Panc1 (cell line): ENCODE data around the gene PLEKHA8. TPM values are rescaled to one million over a fixed set of nuclear protein-coding genes. Genes with fewer than 3 reads are reported as not detected.

Experiments used
- ATAC-seq: fragments of 200-7000 bp; cut with Tn5 transposase; 2 replicates; pipeline ENCODE4 v1.9.1; 2020; ENCODE audit warnings: mild to moderate bottlenecking, moderate library complexity
- BruUV-seq: library from RNA; stranded (reverse); fragments of 400-500 nt; replicated peaks from 2 replicates; lab custom pipeline; 2021; lab: Mats Ljungman, UMichigan
- CTCF ChIA-PET: fragments of 300-600 bp; sonication (Branson Sonifier 250); formaldehyde crosslinking; loops from one replicate; lab custom pipeline; 2022; ENCODE audit warnings: antibody characterized with exemption; lab: Charles Lee
- POLR2A ChIA-PET: fragments of 300-600 bp; sonication (Branson Sonifier 250); formaldehyde crosslinking; loops from one replicate; lab custom pipeline; 2022; ENCODE audit warnings: antibody characterized with exemption; lab: Charles Lee
- DNase-seq: peaks from one replicate; pipeline ENCODE4 v3.0.0-alpha.2; 2010; ENCODE audit warnings: low read depth, low spot score
- H3K27ac ChIP-seq: 2 replicates; pipeline ENCODE4 v1.5.1; 2011; ENCODE audit warnings: mild to moderate bottlenecking, low read length, inconsistent platforms
- H3K27me3 ChIP-seq: fragments of 200-500 bp; sonication (Bioruptor generic); 2 replicates; pipeline ENCODE4 v1.6.0; 2014; ENCODE audit warnings: low read length, inconsistent platforms; ENCODE audit not compliant: control insufficient read depth, insufficient read depth
- H3K36me3 ChIP-seq: fragments of 200-500 bp; sonication (Bioruptor generic); 2 replicates; pipeline ENCODE4 v1.5.1; 2014; ENCODE audit warnings: inconsistent platforms, mild to moderate bottlenecking, low read length, moderate library complexity; ENCODE audit not compliant: control insufficient read depth, insufficient read depth
- H3K4me1 ChIP-seq: 2 replicates; pipeline ENCODE4 v1.5.1; 2011; ENCODE audit warnings: inconsistent platforms, mild to moderate bottlenecking, low read length, moderate library complexity; ENCODE audit not compliant: control insufficient read depth, insufficient read depth
- H3K4me3 ChIP-seq, 2 experiments: 2 replicates each; pipeline ENCODE4 v1.5.1; 2011 to 2012; ENCODE audit warnings: low read depth in 2 of 2, low read length in 2 of 2, mild to moderate bottlenecking in 2 of 2, inconsistent platforms in 1 of 2, moderate library complexity in 1 of 2
- H3K9me3 ChIP-seq: fragments of 200-500 bp; sonication (Bioruptor generic); 2 replicates; pipeline ENCODE4 v1.5.1; 2014; ENCODE audit warnings: low read depth, mild to moderate bottlenecking, inconsistent platforms, low read length, moderate library complexity; ENCODE audit not compliant: control insufficient read depth, insufficient read depth
- CTCF ChIP-seq: fragments of 450-650 bp; IDR thresholded peaks from 2 replicates; pipeline ENCODE4 v1.5.1; 2017; ENCODE audit warnings: mild to moderate bottlenecking
- POLR2AphosphoS5 ChIP-seq: IDR thresholded peaks from 2 replicates; pipeline ENCODE4 v1.6.1; 2012; ENCODE audit warnings: mild to moderate bottlenecking, low read depth, low read length, moderate library complexity
- REST ChIP-seq, 2 experiments: IDR thresholded peaks; 2 replicates each; pipeline ENCODE4 v1.6.1; 2011 to 2012; ENCODE audit warnings: low read depth in 2 of 2, control low read depth in 1 of 2, low read length in 1 of 2, mild to moderate bottlenecking in 1 of 2, moderate library complexity in 1 of 2; ENCODE audit not compliant: insufficient read depth in 1 of 2
- SIN3A ChIP-seq: IDR thresholded peaks from 2 replicates; pipeline ENCODE4 v1.6.1; 2012; ENCODE audit warnings: low read depth, mild to moderate bottlenecking, low read length, moderate library complexity, borderline replicate concordance; ENCODE audit not compliant: insufficient read depth
- TCF7L2 ChIP-seq: IDR thresholded peaks from 2 replicates; pipeline ENCODE4 v1.6.1; 2011; ENCODE audit warnings: mild to moderate bottlenecking, low read depth, low read length, inconsistent platforms
- in situ Hi-C: cut with HindIII; loops from 2 replicates; pipeline ENCODE4 v1.10.0; 2016; ENCODE audit warnings: low sequenced_read_pairs, low pct_unique_long_range_greater_than_20kb
- intact Hi-C: fragments of 100-400 bp; cut with micrococcal nuclease; formaldehyde crosslinking; loops from one replicate; pipeline ENCODE4 v1.10.0; 2022; ENCODE audit not compliant: unreplicated experiment
- total RNA-seq: library from RNA; stranded (reverse); gene quantifications from one replicate; pipeline ENCODE4 v1.2.1, GENCODE V29; 2021; ENCODE audit not compliant: unreplicated experiment

PLEKHA8 gene
- total RNA-seq, 1 experiment from 2014 or later, result 20.7 TPM

- POLR2A ChIA-PET, result interaction anchor here (0.6 kb wide), 1 partner anchor 1727 kb away, joined by 3 read pairs; no protein-coding TSS in a partner anchor
- DNase-seq (no peak), ATAC-seq (no peak)
- no peaks in the 10 kb centered on the region for H3K36me3 ChIP-seq
- no peaks in the 10 kb centered on the region for H3K27me3 ChIP-seq
- in situ Hi-C loops, result no loop called here
- no TSS peak for BruUV-seq
- H3K9me3 ChIP-seq, result peaks cover 16% of the 10 kb centered on the region
- CTCF ChIA-PET, result no interaction called here
- H3K4me1 ChIP-seq, result peaks cover 6% of the 10 kb centered on the region
- no peak overlapping the region for H3K4me3 ChIP-seq
- H3K27ac ChIP-seq, result no peak overlapping the region
- TF ChIP-seq TCF7L2, result no peak
- no peak for TF ChIP-seq SIN3A
- no peak for TF ChIP-seq POLR2AphosphoS5
- no peak for TF ChIP-seq REST (IDR thresholded peaks at IDR 0.05; ENCODE audit: insufficient read depth in 1 of 2, low read depth in 2 of 2, low read length in 1 of 2)
- TF ChIP-seq CTCF, result no peak
- intact Hi-C loops, result no loop called here
Observed at GRCh38 chr7:29995652-29996051, 32.6 kb upstream of the PLEKHA8 start.

GRCh38 chr7:29996321-29996720 is 31.9 kb upstream of the PLEKHA8 start:
- in situ Hi-C loops, result no loop called here
- Histone ChIP-seq H3K27me3 (no peaks in the 10 kb centered on the region), H3K9me3 (peaks cover 16% of the 10 kb centered on the region), H3K4me1 (no peaks in the 10 kb centered on the region), H3K27ac (no peak overlapping the region), H3K36me3 (no peaks in the 10 kb centered on the region), H3K4me3 (no peak overlapping the region)
- TF ChIP-seq POLR2AphosphoS5, result no peak
- no peak for TF ChIP-seq SIN3A
- TF ChIP-seq CTCF, result no peak
- no peak for TF ChIP-seq TCF7L2
- no peak for TF ChIP-seq REST (IDR thresholded peaks at IDR 0.05; ENCODE audit: insufficient read depth in 1 of 2, low read depth in 2 of 2, low read length in 1 of 2)
- ChIA-PET CTCF (no interaction called here), POLR2A (interaction anchor here (0.6 kb wide), 1 partner anchor 1727 kb away, joined by 3 read pairs; no protein-coding TSS in a partner anchor)
- DNase-seq (no peak), ATAC-seq (no peak)
- intact Hi-C loops, result no loop called here
- BruUV-seq, result no TSS peak
